HG03108 (cell line): ENCODE results near the gene CORO7.
"Not testable (repeated sequence)": the region's sequence is repeated elsewhere in the genome, so short reads cannot be mapped to it uniquely, and the experiment has no call there.

Source experiments
- ATAC-seq: cut with Tn5 transposase; IDR thresholded peaks from one replicate; pipeline ENCODE4 v1.9.1; 2021; ENCODE audit warnings: moderate library complexity; ENCODE audit not compliant: unreplicated experiment

The CORO7 gene

DNA sequence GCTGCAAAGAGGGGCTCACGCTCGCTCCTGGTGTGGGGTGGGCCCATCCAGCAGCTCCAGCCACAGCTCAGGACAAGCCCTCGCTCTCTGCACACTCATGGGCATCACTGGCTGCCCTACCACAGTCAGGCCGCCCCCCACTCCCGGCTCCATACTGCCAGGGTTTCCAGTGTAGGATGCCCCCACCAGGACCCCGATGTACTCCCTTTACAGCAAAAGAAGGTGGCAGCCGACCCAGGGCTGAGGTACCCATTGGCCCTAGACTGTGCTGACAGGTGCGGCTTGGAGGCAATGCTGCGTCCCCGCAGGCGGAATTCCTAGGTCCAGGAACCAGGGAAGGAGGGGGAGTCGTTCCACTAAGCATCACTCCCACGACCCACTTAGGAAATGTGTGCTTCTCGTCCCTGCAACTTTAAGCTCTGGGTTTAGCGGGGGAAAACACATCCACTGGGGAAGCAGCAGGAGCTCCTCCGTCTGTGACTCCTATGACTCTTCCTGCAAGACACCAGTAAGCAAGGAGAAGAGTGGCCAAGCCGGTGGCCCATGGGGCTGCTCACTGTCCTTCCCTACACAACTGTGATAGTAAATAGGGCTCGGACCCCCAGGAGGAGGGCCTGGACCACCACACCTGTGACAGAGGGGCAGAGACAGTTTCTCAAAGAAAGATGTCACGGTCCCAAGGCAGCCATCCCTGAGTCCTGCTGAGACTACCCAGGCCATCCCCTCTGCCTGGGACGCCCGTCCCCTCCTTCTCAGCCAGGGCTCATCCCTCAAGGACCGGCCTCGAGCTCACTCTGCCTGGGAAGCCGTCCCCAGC is 13.1 kb downstream of the CORO7 start:
- ATAC-seq, result no peak

DNA sequence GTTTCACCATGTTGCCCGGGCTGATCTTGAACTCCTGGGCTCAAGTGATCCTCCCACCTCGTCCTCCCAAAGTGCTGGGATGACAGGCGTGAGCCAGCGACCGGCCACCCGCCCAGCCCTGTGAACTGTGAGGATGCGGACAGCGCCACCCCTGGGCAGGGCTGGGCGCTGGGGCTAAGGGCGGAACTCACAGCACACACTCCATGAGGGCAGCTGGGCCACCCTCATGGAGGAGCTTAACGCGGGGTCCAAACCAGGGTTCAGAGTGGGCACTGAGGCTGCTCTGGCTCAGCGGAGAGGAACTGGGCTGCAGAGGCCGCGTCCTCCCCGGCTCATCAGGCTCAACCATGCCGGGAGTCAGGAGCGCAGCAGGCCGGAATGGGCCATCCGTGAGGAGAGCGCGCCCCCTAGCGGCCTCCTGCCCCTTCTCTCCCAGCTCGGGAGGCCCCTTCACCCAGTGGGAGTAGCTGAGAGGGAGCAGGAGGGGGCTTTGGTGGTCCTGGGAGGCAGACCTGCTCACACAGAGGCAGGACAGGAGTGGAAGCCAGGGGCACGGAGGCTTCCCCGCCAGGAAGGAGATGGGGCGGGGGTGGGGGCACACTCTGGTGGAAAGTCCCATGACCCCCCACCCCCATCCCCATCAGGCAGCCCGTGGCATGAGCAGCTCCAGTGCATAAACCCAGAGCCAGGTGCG is 13.8 kb downstream of the CORO7 start:
- ATAC-seq, result no peak

DNA sequence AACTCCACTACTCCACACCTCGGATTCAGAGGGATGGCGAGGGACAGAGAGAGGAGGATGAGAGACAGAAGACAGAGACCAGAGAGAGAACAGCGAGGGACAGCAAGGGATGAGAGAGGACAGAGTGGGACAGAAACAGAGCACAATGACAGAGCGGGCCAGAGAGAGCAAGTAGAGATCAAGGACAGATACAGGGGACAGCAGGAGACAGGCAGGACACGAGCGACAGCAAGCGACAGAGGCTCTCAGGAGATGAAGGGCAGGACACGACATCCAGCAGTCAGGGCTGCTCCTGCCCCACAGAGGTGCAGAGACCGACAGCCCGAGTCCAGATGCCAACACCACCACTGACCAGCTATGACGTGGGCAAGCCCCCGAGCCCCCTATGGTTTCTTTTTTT is 14.9 kb downstream of the CORO7 start:
- no peak for ATAC-seq

DNA sequence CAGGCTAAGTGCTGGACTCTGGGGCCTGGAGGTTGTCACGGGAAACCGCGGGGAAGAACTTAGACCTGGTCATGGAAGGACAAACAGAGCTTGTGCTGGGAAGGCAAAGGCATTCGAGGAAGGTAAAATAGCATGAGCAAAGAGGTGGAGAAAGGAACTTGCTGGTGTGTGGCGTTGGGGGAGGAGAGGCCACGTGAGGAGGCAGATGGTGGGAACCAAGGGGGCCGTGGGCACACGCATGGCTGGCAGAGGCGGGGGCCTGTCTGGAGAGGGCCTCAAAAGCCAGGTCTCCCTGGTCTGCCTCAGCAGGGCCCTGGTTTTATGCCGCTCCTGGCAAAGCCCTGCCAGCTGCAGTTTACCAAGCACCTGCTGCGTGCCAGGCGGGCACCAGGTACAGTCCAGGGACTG is 15.3 kb downstream of the CORO7 start:
- no peak for ATAC-seq

DNA sequence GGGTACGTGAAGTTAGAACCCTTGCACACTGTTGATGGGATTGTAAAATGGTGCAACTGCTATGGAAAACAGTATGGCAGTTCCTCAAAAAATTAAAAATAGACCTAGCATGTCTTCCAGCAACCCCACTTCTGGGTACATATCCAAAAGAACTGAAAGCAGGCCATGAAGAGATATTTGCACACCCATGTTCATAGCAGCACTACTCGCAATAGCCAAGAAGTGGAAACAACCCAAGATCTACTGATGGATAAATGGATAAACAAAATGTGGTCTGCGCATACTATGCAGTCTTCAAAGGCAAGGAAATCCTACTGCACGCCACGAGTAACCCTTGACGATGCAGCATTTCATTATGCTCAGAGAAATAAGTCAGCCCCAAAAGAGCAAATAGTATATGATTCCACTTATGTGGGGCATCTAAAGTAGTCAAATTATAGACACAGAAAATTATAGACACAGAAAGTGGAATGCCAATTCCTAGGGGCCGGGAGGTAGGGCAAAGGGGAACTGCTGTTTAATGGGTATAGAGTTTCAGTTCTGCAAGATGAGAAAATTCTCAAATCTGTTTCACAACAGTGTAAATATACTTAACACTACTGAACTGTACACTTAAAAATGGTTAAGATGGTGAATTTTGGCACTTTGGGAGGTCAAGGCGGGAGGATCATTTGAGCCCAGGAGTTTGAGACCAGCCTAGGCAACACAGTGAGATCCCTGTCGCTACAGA is 17.2 kb downstream of the CORO7 start:
- ATAC-seq, result no peak

DNA sequence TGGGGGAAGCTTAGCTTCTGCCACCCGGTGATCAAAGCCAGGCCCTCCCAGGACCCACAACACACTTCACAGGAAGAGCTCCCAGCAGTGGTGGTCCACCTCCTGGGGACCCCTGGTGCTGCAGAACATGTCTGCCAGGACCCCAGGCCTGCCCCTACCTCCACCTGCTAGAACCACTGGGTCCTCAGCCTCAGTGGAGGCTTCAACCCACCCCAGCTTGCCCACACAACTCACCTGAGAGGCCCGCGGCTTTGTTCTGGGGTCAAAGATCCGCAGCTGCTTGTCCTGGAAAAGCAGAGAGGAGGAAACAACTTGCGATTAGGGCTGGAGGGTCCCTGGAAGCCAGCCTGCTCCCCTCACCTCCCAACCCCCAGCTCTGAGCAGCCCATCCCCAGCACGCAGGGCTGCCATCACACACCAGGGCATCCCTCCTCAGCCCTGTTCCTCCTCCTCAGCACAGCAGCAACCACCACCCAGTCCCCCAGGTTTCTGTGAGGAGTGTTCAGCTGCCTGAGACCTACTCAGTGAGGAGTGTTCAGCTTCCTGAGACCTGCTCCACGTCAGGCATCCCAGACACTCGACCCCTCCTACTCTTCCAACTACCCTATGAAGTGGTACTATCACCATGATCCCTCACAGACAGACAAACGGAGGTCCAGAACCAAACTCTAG is 21.2 kb downstream of the CORO7 start:
- ATAC-seq, result no peak

DNA sequence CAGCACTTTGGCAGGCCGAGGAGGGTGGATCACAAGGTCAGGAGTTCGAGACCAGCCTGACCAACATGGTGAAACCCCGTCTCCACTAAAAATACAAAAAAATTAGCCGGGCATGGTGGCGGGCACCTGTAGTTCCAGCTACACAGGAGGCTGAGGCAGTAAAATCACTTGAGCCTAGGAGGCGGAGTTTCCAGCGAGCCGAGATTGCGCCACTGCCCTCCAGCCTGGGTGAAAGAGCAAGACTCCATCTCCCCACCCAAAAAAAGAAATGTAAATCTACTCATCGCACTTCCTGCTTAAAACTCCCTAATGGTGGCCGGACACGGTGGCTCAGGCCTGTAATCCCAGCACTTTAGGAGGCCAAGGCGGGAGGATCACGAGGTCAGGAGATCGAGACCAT is 22.5 kb downstream of the CORO7 start:
- ATAC-seq, result not testable (repeated sequence)

DNA sequence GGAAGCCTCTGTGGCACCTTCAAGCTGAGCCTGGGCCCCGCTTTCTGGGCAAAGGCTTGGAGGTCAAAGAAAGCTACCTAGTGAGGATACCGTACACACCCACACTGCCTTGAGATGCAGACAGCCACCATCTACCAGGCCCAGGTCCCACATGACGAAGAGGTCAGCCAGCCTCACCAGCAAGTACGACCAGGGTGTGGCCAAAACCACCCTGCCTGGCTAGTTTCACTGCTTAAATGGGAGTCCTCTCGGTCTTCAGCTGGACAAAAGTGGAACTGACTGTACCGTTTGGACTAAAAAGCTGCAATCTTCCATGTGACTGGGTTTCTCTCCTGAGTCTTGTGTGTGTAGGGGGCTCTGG is 23.2 kb downstream of the CORO7 start:
- ATAC-seq, result no peak

DNA sequence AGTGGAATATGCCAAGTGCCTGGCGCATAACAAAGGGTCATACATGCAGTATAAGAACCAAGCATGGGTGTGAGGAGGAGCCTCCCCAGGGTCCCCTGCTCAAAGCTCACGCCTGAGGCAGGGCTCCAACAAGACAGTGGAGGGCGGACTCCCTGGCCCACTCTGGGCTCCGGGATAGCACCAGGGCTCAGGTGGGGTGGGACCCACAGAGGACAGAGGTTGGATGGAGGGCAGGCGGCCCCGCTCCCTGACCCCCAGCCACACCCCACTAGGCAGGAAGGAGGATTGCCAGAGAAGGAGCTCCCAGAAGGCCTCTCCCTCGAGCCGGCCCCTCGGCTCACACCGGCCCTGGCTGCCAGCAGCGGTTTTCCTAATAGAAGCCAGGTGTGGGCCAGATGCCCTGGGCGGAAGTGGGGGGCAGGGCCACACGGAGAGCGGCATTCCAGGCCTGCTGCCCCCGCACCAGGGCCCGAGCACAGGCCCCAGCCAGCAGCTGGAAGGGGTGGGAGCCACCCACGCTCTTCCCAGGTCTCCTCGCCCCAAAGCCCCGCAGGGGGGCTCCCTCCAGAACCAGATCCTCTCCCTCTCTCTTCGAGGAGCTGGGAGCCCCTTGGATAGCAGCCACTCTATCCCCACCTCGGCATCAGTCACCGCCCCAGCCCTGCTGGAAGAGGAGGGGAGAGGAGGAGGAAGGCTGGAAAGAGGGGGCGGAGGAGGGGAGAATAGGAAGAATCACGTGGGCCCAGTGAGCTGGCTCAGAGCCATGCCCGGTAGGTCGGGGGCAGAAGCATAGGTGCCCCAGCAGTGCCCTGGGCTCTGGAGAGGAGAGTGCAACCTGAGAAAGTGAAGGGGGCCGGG is 23.8 kb downstream of the CORO7 start:
- no peak for ATAC-seq

DNA sequence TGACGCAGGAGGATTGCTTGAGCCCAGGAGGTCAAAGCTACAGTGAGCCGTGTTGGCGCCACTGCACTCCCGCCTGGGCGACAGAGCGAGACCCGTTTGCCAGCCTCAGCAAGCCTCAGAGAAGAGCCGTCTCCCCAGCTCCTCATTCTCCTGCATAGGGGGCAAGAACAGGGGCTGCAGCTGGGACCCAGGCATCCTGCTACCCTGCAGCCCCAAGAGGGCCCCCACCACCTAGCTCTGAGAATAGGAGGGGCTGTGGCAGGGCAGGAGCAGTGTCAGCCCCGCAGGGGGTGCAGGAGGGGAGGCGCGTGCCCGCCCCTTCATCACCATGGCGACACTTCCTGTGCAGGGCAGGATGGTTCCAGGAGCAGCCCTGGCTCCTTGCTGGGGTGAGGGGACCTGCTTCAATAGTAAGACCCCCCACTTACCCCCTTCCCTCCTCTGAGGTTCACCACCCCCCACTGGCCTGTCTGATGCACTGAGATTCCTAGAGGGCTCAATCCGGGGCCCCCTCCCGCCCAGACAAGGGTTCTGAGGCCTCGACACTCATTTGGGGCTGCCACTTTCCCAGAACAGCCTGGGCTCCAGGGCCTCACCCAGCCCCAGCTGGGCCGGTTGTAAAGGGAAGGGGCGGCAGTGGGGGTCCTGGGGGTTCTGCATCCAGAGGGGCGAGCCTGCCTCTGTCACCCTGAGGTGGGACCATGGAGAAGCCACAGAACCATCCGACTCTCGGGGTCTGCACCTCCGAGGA is 24.6 kb downstream of the CORO7 start:
- ATAC-seq, result no peak

DNA sequence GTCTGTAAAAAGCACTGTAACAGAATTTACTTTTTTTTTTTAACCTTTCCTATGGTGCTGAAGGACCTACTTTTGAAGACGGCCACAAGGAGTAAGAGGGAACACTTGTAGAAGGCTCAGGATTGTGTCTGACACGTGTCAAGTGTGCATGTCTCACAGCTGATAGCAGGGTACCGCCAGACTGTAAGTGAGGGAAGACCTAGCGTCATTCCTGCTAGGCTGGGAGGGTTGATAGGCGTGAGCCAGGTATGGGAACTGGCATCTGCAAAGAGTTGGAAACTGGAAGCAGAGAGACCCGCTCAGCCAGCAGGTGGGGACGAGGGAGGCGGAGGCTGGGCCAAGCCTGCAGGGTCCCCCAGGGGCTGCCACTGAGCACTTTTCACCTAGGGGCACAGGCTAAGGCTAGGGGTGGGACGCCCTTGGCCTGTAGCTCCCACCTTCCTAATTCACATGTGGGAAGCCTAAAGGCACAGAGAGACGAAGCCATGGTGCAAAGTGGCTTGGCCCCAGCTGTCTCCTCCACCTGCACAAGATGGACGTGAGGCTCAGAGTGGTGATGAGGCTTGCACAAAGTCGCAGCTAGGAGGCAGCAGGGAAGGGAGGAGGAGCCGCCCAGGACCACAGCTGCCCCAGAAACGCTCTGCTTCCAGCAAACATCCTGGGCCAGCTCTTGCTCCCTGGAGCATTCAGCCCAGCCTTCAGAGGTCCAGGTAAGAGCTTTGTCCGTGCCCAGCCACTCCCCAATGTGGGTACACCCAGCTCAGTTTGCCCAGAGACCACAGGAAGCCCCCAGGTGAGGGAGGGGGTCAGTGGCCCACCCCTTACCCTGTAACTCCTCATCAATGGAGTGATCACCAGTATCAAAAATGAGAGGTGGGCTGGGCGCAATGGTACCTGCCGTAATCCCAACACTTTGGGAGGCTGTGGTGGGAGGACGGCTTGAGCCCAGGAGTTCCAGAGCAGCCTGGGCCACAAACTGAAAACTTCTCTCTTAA is 25.8 kb downstream of the CORO7 start:
- no peak for ATAC-seq

DNA sequence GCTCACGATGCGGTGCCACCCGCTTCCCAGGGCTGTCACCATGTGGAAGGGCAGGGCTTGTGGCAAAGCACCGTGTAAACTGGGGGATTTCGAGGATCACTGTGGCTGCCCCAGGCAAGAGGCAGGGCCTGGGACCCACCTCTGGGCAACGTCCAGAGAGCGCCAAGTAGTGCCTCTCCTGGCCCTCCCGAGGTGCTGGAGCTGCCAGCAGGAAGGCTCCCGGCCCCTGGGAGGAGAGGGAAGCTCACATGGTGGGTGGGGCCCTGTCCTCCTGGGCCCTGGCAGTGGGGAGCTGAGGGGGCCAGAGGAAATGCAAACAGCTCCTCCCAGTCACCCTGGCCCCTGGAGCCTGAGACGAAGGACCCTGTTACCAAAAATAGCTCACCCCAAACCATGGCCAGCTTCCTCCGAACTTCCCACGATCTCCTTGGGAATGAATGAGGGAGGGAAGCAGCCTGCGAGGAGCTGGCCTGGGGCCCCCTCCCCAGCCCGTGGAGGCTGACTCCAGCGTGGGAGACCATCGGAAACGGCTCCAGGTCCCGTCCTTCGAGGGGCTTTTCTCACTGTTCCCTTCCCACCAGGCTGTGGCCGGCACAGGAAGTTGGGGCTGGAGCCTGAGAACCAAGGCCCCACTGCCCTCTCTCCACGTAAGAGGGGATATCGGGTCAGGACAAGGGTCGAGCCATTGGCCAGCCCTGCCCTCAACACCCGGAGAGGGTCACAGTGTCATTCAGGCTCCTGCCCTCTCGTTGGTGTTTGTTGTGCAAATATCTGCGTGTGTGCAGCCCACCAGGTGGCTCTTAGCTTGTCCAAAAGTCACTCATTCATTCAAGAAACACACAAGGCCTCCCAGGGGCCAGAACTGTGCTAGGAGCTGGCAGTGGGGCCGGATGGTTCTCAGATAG is 27.1 kb downstream of the CORO7 start:
- ATAC-seq, result no peak

DNA sequence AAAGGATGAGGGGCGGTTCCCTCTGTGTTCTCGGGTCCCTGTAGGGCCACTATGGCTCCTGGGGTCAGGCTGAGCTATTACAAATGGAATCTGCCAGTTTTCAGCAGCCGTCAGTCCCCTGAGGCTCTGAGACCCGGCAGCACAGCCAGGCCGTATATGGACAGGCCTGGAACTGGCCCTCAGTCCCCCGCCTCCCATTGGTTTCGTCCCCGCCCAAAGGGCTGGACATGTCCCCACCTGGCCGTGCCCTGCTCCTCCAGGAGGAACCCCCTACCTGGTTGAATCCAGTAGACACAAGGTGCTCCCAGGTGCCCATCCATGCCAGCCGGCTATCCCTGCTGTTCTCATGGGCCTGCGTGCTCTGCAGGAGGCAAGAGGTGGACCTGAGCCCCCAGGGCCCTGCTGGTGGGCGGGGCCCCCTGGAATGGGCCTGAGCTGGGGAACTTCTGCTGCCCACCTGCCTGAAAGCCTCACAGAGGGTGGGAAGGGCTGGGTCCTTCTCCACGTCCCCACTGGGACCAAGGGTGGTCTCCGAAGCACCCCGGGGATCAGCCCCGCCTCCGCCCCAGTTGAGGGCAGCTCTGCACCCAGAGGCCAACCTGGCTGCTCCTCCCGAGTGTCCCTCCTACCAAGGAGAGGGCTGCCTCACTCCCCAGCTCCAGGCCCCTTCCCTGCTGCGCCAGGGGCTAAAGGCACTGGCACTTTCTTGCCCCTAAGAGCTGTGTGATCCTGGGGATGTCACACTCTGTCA is 27.9 kb downstream of the CORO7 start:
- no peak for ATAC-seq

DNA sequence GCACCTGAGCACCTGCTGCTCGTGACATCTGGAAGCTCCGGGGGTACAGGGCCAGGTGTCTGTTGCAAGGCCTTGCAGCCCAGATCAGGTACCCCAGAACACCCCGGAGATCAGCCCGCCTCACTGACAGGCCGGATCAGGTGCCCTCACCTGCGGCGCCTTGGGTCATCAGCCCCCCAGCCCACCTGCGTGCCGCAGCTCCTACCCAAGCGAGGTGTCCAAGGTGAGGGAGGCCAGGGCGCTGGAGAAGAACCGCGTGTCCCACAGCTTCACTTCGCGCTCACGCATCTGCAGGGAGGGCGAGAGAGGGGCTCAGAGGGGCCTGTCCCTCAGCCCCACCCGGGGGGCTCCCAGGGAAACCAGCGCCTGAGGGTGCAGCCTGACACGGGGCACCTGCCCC is 28.6 kb downstream of the CORO7 start:
- no peak for ATAC-seq

DNA sequence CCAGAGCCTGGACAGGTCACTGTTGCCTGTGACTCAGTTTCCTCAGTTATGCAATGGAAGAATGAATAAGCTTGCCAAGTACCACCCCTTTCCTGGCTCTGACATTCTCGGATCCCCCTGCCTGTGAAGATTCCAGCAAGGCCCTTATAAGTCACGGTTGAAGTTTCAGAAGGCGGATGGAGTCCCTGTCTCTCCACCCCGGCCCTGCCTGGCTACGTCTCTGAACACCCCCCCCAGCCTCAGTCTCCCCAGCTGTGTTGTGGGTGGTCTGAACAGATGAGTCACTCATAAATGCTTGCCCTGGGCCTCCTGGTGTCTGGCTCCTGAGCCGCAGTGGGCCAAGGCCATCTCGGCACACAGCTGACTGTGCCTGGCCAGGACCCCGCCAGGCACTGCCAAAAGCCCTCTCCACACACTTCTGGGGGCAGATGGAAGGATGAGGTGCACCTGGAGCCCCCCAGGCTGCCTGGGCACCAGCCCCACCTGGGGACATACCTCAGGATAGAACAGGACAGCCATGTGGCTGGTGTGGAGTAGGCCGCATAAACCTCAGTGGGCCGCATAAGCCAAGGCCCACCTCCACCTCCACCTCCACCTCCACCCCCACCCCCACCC is 29.3 kb downstream of the CORO7 start:
- ATAC-seq, result no peak

DNA sequence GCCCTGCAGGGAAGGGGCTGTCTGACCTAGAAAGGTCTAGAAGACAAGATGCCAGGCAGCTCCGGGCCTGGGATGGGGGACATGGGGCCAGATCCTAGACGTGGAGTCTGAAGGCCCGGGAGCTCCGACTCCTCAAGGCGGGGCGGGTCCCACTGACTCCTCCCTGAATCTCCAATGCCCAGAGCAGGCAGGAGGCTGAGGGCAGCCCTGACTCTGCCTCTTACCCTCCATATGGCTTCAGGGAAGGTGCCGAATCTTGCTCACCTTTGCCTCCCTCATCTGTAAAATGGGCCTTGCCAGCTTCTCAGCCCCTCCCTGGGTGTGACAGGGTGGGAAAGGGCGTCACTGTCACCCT is 30.0 kb downstream of the CORO7 start:
- no peak for ATAC-seq
